Fibroblast of lung (primary cell): ENCODE measurements around the gene SHROOM4.

Source experiments
- CTCF ChIP-seq, 2 donors: IDR thresholded peaks in 1 of 2; conservative IDR thresholded peaks in 1 of 2; 1 replicate in 1 of 2; 2 replicates in 1 of 2; pipeline ENCODE4 v1.5.1; 2011 to 2012; ENCODE audit warnings: low read length in 2 of 2, control low read depth in 1 of 2, inconsistent platforms in 1 of 2, low read depth in 1 of 2, mild to moderate bottlenecking in 1 of 2
- EZH2 ChIP-seq: IDR thresholded peaks from 2 replicates; pipeline ENCODE4 v1.5.1; 2012; ENCODE audit warnings: low read length, control low read depth, mild to moderate bottlenecking; ENCODE audit errors: missing control alignments

GRCh38 chrX:50780144-50780543, 33.9 kb downstream of the SHROOM4 start:
- TF ChIP-seq CTCF (conservative IDR thresholded peaks at IDR 0.05 in 1 of 2, IDR thresholded peaks at IDR 0.05 in 1 of 2; ENCODE audit: low read depth in 1 of 2, low read length in 2 of 2): no peak
- no peak for TF ChIP-seq EZH2
